GM19239 (cell line): Measurements from ENCODE around the gene CFLAR.
"Not testable (repeated sequence)": the region's sequence is repeated elsewhere in the genome, so short reads cannot be mapped to it uniquely, and the experiment has no call there.

Experiments
- DNase-seq: peaks from one replicate; pipeline ENCODE4 v3.0.0; 2011; ENCODE audit warnings: low spot score; ENCODE audit not compliant: insufficient read length
- FAIRE-seq: peaks from 2 replicates; lab custom pipeline; 2011; peaks lifted over from hg19 to GRCh38; lab: Jason Lieb, UNC

CFLAR gene

DNA sequence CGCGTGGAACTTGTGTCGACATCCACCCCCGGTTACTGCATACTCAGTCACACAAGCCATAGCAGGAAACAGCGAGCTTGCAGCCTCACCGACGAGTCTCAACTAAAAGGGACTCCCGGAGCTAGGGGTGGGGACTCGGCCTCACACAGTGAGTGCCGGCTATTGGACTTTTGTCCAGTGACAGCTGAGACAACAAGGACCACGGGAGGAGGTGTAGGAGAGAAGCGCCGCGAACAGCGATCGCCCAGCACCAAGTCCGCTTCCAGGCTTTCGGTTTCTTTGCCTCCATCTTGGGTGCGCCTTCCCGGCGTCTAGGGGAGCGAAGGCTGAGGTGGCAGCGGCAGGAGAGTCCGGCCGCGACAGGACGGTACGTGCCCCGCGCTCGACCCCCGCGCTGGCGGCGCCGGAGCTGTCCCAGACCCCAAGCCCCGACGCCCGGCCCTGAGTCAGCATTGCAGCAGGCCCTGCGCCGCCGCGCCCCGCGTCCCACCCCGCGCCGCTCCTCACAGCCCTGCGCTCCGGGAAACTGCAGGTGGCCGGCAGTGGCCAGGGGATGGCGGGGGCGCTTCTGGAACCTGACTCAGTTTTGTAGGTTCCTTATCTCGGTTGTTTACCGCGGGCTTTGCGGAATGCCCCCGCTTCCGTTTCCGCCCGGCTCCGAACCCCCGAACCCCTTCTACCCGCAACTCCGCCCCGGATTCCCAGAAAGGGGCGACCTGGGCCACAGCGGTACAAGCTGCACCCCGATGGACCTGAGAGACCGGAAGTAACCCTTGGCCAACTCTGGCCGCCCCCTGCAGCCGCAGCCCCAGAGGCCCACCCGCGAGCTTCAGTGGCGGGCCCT is at the start of gene CFLAR:
Gene CFLAR, plus strand, starts transcription at position 50 of the 844 bp plus-strand sequence. CDS start 13,702 bp downstream, outside the sequence.
- FAIRE-seq: peak; percentile 72
- DNase-seq: peak; percentile 48

- no peak for DNase-seq
- FAIRE-seq: peak; percentile 78
These were observed 45.0 kb upstream of the CFLAR start for GRCh38 chr2:201070948-201071478.

- FAIRE-seq: peak; percentile 99
- DNase-seq: peak; percentile 65
These were observed 44.3 kb upstream of the CFLAR start, which contains the start of the genes HYCC2 and NDUFB3 for GRCh38 chr2:201071479-201072200. TSS of gene HYCC2 (minus strand) at chr2:201071671. CDS start at chr2:201024009, 47,662 bp downstream. TSS of gene NDUFB3 (plus strand) at chr2:201072001. CDS start at chr2:201078883, 6,882 bp downstream.

DNA sequence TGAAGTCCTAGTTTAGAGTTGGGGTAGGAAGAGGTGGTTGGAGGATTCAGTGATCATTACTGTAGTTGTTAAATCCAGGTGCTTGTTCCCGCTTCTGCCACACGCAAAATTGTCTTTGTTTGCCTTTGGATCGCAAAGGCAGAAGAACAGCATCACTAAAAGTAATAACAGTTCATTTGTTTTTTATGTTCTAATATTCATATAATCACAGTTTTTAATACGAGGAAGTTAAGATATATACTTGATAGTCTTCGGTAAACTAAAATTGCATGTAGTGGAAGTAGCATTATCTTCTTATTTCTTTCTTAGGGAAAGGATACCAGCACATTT is 43.8 kb upstream of the CFLAR start:
- no peak for FAIRE-seq
- no peak for DNase-seq

GRCh38 chr2:201073071-201073470 is 42.9 kb upstream of the CFLAR start:
- DNase-seq: no peak
- no peak for FAIRE-seq

DNA sequence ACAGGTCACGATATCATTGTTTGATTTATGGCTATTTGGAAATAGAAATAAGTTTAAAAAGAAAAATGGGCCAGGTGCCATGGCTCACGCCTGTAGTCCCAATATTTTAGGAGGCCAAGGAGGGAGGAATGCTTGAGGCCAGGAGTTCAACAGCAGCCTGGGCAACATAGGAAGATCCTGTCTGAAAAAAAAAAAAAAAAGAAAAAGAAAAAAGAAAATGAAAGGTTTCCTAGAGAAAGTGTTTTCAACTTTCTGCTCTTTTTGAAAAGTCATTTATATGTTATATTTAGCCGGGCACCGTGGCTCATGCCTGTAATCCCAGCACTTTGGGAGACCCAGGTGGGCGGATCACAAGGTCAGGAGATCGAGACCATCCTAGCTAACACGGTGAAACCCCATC is 41.0 kb upstream of the CFLAR start:
- DNase-seq (no peak), FAIRE-seq (no peak)

GRCh38 chr2:201084863-201085262 is 31.1 kb upstream of the CFLAR start:
- FAIRE-seq: no peak
- no peak for DNase-seq

DNA sequence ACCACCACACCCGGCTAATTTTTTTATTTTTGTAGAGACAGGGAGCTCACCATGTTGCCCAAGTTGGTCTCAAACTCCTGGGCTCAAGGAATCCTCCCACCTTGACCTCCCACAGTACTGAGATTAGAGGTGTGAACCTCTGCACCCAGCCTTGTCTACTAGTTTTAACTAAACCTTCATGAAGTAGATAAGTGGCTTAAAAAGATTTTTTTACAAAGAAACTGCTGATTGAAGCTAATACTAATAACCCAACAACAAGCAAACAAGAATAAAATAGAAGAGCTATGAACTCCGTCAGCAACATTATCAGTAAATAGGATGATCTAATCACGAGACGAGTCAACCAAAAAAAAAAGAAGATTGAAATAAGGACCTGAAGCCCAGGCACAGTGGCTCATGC is 25.4 kb upstream of the CFLAR start:
- FAIRE-seq (no peak), DNase-seq (no peak)

GRCh38 chr2:201093573-201093972 is 22.4 kb upstream of the CFLAR start:
- no peak for DNase-seq
- FAIRE-seq: no peak

- DNase-seq (no peak), FAIRE-seq (no peak)
These were observed 15.5 kb upstream of the CFLAR start for GRCh38 chr2:201100497-201100896.

DNA sequence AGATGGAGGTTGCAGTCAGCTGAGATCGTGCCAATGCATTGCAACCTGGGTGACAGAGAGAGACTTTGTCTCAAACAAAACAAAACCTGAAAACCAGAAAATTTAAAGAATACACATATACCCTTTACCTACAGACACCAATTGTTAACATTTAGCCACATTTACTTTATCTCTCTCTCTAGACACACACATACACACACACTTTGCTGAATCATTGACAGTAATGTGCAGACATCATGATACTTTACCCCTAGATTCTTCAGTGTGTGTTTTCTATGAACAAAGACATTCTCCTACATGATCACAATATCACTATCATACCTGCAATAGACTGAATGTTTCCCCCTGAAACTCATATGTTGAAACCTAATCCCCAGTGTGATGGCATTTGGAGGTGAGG is 10.2 kb upstream of the CFLAR start:
- FAIRE-seq (no peak), DNase-seq (no peak)

DNA sequence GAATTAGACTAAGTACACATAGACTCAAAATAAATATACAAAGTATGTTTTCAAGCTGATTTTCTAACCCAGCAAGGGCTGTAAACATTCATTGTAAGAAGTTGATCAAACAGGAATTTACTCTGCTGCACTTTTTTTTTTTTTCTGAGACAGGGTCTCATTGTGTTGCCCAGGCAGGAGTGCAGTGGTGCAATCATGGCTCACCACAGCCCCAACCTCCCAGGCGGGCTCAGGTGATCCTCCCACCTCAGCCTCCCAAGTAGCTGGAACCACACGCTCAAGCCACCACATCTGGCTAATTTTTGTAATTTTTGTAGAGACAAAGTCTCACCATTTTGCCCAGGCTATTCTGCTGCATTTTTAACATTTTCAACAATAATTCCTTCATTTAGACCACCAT is 8.3 kb upstream of the CFLAR start:
- no peak for FAIRE-seq
- no peak for DNase-seq

- FAIRE-seq: no peak
- DNase-seq: no peak
These were observed 7.6 kb upstream of the CFLAR start for GRCh38 chr2:201108341-201108740.

GRCh38 chr2:201109186-201109585 is 6.8 kb upstream of the CFLAR start:
- no peak for FAIRE-seq
- DNase-seq: no peak

DNA sequence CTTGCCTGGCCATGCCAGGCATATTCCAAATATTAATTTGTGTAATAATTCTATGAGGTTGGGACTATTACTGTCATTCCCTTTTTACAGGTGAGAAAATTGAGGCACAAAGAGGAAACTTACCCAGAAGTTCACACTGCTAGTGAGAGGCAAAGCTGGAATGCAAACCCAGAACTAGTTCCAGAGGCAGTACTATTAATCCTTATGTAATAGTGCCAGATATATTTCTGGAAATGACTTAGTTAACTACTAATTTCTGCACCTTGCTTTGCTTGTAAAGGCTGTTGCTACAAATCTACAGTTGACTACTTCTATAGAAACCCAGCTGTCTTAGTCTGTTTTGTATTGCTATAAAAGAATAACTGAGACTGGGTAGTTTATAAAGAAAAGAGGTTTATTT is 5.3 kb upstream of the CFLAR start:
- FAIRE-seq (no peak), DNase-seq (no peak)

GRCh38 chr2:201111096-201111495 is 4.9 kb upstream of the CFLAR start:
- DNase-seq (no peak), FAIRE-seq (no peak)

DNA sequence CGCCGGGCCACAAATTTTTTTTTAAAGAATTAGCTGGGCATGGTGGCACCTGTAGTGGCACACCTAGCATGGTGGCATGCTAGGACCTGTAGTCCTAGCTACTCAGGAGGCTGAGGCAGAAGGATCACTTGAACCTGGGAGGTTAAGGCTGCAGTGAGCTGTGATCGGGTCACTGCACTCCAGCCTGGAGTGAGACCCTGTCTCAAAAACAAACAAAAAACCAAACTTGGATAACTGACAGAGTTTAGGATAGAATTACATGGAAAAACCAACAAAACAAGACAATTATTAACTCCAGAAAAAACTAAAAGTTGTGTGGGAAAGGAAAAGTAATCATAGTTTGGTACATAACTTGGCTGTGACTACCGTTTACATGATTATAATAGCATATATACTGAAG is 1.6 kb upstream of the CFLAR start:
- no peak for FAIRE-seq
- no peak for DNase-seq

DNA sequence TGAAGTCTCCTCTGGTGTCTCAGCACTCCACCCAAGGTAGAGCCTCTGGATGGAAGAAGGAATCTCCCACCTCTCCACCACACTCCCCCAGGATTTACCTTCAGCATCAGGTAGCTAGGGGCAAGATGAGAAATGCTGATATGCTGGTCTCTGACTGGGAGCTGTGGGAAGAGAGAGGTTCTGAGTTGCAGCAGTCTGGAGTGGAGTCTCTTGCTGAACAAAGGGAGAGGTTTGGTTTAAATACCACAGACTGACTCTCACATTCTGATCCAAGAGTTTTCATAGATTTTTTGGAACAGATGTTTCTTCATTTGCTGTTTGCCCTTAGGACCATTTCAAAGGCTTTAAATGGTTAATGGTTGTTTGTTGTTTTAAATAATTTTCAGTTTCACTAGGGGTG is 1.1 kb upstream of the CFLAR start:
- no peak for DNase-seq

GRCh38 chr2:201116959-201117734 is 1.2 kb downstream of the CFLAR start:
- FAIRE-seq: peak; percentile 72
- DNase-seq: no peak

More for the DNA sequence above, 1.1 kb upstream of the CFLAR start:
- no peak for FAIRE-seq

DNA sequence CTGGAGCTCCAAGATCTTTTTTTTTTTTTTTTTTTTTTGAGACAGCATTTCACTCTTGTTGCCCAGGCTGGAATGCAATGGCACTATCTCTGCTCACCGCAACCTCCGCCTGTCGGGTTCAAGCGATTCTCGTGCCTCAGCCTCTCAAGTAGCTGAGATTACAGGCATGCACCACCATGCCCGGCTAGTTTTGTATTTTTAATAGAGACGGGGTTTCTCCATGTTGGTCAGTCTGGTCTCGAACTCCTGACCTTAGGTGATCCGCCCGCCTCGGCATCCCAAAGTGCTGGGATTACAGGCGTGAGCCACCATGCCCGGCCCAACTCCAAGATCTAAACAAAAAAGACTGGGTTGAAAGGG is 1.8 kb downstream of the CFLAR start:
- FAIRE-seq, DNase-seq: not testable (repeated sequence)
